WERI-Rb-1 (cell line): Measurements from ENCODE around the gene ARSA.

ENCODE experiments used
- DNase-seq: peaks from one replicate; pipeline ENCODE4 v3.0.0-alpha.2; 2020
- H3K27ac ChIP-seq: fragments of 250-450 bp; sonication (Bioruptor Pico); 2 replicates; pipeline ENCODE4 v1.5.1; 2020; ENCODE audit warnings: mild to moderate bottlenecking, moderate library complexity
- H3K27me3 ChIP-seq: fragments of 250-450 bp; sonication (Bioruptor Pico); 2 replicates; pipeline ENCODE4 v1.5.1; 2021; ENCODE audit warnings: mild to moderate bottlenecking, low read depth, moderate library complexity; ENCODE audit not compliant: insufficient read depth, severe bottlenecking
- H3K36me3 ChIP-seq: fragments of 250-450 bp; sonication (Bioruptor Pico); 2 replicates; pipeline ENCODE4 v1.5.1; 2020; ENCODE audit warnings: mild to moderate bottlenecking, moderate library complexity
- H3K4me3 ChIP-seq: 2 replicates; pipeline ENCODE4 v1.5.1; 2011; ENCODE audit warnings: low read depth, mild to moderate bottlenecking, control low read depth, low read length
- H3K9me3 ChIP-seq: fragments of 250-450 bp; sonication (Bioruptor Pico); 2 replicates; pipeline ENCODE4 v1.5.1; 2021; ENCODE audit warnings: mild to moderate bottlenecking, moderate library complexity; ENCODE audit not compliant: severe bottlenecking
- TF ChIP-seq, protein P1 (sequence below): IDR thresholded peaks from 2 replicates; pipeline ENCODE4 v1.5.1; 2011; ENCODE audit warnings: low read depth, mild to moderate bottlenecking, control low read depth, inconsistent platforms, low read length

ARSA gene

DNA sequence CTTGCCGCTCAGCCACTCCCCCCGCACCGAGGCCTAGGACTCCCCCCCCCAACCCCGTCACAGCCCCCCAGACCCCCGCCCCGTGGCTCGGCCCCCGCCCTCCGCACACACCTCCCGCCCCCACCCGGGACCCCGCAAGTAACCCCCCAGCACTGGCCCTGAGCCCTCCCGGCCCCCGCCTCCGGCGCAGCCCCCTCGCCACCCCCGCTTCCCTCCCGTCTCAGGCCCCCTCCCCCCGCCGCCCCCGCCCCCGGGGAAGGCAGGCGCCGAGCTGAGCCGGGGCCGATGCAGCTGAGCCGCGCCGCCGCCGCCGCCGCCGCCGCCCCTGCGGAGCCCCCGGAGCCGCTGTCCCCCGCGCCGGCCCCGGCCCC, 46.2 kb upstream of the ARSA start:
- TF ChIP-seq, protein P1, sequence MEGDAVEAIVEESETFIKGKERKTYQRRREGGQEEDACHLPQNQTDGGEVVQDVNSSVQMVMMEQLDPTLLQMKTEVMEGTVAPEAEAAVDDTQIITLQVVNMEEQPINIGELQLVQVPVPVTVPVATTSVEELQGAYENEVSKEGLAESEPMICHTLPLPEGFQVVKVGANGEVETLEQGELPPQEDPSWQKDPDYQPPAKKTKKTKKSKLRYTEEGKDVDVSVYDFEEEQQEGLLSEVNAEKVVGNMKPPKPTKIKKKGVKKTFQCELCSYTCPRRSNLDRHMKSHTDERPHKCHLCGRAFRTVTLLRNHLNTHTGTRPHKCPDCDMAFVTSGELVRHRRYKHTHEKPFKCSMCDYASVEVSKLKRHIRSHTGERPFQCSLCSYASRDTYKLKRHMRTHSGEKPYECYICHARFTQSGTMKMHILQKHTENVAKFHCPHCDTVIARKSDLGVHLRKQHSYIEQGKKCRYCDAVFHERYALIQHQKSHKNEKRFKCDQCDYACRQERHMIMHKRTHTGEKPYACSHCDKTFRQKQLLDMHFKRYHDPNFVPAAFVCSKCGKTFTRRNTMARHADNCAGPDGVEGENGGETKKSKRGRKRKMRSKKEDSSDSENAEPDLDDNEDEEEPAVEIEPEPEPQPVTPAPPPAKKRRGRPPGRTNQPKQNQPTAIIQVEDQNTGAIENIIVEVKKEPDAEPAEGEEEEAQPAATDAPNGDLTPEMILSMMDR: no peak
- DNase-seq: no peak
- Histone ChIP-seq H3K27me3 (peaks cover 3% of the 10 kb centered on the region), H3K36me3 (no peaks in the 10 kb centered on the region), H3K27ac (no peak overlapping the region), H3K9me3 (no peaks in the 10 kb centered on the region), H3K4me3 (peak overlapping the region; percentile 37; the same call in 1 of the 2 replicates)

DNA sequence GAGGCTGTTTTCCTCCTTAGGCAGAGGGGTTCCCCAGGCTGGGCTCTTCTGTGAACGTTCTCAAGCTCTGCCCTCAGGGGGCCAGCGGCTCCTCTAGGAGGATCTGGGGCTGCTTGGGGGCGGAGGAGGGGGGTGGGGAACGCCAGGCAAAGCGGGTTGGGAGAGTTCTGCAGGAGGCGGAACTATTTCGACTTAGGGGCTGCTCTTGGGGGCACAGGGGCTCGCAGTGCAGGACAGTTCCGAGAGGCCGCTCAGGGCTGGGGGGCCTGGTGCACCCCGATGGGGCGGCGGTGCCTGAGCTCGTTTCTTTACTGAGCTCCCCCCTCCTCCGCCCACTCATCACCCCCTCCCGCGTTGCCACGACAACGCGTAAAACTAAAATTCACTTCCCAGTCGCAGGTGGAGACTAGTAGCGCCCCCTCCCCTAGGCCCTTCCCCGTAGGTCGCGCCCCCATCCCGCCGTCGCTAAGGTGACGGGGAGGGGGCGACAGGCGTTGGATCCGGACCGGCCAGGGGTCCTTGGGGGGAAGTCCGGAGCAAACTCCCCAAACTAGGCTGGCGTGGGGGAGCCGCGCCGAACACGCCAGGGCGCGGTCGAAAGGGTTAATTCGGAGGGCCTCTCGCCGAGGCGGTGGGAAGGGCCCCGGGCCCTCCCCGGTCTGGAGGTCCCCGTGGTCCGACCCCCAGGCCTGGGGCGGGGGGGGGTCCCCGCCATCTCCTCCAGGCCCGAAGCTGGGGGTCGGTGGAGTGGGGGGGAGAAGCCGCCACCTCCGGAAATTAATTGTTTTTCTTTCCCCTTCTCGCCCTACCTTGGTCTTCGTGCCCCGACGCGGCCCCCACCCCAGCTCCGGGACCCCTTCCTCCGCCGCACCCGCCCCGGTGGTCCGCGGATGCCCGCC, 45.5 kb upstream of the ARSA start:
- Histone ChIP-seq H3K36me3 (no peaks in the 10 kb centered on the region), H3K27ac (no peak overlapping the region), H3K4me3 (peak overlapping the region; percentile 37), H3K9me3 (no peaks in the 10 kb centered on the region), H3K27me3 (peaks cover 3% of the 10 kb centered on the region)
- TF ChIP-seq, protein P1: no peak
- DNase-seq: no peak

DNA sequence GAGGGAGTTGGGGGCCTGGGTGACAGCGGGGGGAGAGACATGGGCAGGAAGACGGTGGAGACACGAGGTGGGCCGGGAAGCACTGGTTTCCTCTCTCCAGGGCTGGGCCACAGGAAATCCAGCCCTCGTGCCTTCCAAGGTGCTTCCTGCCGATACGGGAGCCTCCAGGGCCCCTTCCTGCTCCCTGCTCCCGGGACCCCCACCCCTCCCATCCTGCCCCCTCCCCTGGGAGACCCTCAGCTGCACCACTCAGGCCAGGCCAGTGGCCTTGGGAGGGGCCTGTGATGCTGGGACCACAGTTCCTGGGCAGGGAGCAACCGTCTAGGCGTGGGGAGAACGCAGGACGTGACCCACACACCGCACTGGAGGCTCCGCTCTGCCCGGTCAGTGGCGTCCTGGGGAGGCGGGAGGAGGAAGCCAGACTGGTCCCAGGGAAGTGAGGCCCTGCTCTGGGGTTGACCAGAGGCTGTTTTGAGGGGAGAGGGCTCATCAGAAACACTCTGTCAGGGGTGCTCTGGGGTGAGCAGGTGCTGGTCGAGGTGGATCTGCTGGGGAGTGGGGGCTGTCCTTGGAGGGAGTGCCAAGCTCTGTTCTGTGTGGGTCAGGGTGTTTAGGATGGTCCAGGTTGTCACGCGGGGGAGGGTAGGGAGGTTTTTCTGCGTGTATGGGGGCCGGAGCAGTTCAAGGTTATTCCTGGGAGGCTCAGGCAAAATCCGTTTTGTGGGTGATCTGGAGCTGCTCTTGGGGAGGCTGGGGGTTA, 44.7 kb upstream of the ARSA start, which contains the start of gene SHANK3:
TSS of gene SHANK3 (plus strand) at position 353 of the 760 bp plus-strand sequence.
- Histone ChIP-seq H3K27ac (no peak within 1 kb of the TSS), H3K27me3 (peaks cover 3% of the 10 kb centered on the region), H3K9me3 (no peaks in the 10 kb centered on the region), H3K4me3 (peak within 1 kb of the TSS; percentile 37), H3K36me3 (no peaks in the 10 kb centered on the region)
- DNase-seq: no peak
- TF ChIP-seq, protein P1: no peak

DNA sequence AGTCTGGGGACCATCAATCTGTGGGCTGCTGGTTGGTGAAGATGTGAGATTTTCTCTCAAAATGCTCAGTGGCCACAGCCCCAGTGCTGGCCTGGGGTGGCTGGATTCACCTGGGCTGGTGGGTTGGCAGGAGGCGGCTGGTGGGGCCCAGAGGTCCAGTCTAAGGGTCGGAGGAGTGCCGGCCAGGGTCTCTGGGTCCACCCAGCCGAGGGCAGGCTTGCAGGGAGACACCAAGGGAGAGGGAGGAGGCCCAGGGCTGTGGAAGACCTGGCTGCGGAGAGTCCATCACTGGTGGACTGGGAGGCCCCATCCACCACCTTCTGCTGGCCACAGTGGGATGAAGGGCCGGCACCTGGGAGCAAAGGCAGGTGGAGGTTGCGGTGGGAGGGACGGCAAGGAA, 44.1 kb upstream of the ARSA start:
- no peak overlapping the region for H3K4me3 ChIP-seq
- peaks cover 3% of the 10 kb centered on the region for H3K27me3 ChIP-seq
- H3K27ac ChIP-seq: no peak overlapping the region
- TF ChIP-seq, protein P1: no peak
- no peaks in the 10 kb centered on the region for H3K9me3 ChIP-seq
- H3K36me3 ChIP-seq: no peaks in the 10 kb centered on the region
- no peak for DNase-seq

DNA sequence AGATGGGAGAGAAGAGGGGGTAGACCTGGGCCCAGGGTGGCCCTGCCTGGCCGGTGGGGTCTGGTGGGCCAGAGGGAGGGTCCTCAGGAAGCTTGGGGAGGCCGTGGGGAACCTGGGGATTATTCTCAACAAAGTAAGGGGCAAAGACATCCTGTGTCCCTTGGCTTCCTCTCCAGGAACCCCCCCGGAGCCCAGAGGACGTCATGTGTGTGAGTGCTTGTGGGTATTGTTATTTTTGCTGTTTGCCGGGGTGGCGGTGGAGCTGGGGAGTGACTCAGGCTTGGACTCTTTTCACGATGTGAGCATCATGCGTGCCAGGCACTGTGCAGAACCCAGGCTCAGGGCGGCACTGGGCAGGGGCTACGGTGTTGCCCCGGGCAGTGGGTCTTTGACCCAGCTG, 43.7 kb upstream of the ARSA start:
- Histone ChIP-seq H3K36me3 (no peaks in the 10 kb centered on the region), H3K27me3 (peaks cover 3% of the 10 kb centered on the region), H3K9me3 (no peaks in the 10 kb centered on the region), H3K4me3 (no peak overlapping the region), H3K27ac (no peak overlapping the region)
- TF ChIP-seq, protein P1: no peak
- DNase-seq: no peak
